Gastroesophageal sphincter (tissue), 3 donors: Measurements from ENCODE around the gene DTX4.

ENCODE experiments used
- EP300 ChIP-seq: sonication (generic); formaldehyde crosslinking; IDR thresholded peaks from one replicate; pipeline ENCODE4 v1.6.1; 2017; ENCODE audit warnings: antibody characterized with exemption, mild to moderate bottlenecking
- POLR2A ChIP-seq, 2 donors: fragments of 450-650 bp; IDR thresholded peaks; one replicate each; pipeline ENCODE4 v1.6.1; 2017; ENCODE audit warnings: antibody characterized with exemption in 2 of 2, mild to moderate bottlenecking in 2 of 2, moderate library complexity in 1 of 2
- POLR2AphosphoS5 ChIP-seq: sonication (generic); formaldehyde crosslinking; IDR thresholded peaks from one replicate; pipeline ENCODE4 v1.6.1; 2017; ENCODE audit warnings: antibody characterized with exemption
- TF ChIP-seq, protein P1 (sequence below), 4 experiments: fragments of 200-600 bp in 2 of 4; fragments of 450-650 bp in 2 of 4; sonication (generic) in 1 of 4; IDR thresholded peaks; one replicate each; pipeline ENCODE4 v1.5.1; 2017 to 2019; ENCODE audit warnings: antibody characterized with exemption in 4 of 4, mild to moderate bottlenecking in 2 of 4, moderate library complexity in 2 of 4

GRCh38 chr11:59145534-59145933 lies 26.4 kb upstream of the DTX4 start:
- TF ChIP-seq EP300 (no peak), POLR2AphosphoS5 (peak; percentile 23), POLR2A (IDR thresholded peaks at IDR 0.05) (no peak)
- TF ChIP-seq, protein P1, sequence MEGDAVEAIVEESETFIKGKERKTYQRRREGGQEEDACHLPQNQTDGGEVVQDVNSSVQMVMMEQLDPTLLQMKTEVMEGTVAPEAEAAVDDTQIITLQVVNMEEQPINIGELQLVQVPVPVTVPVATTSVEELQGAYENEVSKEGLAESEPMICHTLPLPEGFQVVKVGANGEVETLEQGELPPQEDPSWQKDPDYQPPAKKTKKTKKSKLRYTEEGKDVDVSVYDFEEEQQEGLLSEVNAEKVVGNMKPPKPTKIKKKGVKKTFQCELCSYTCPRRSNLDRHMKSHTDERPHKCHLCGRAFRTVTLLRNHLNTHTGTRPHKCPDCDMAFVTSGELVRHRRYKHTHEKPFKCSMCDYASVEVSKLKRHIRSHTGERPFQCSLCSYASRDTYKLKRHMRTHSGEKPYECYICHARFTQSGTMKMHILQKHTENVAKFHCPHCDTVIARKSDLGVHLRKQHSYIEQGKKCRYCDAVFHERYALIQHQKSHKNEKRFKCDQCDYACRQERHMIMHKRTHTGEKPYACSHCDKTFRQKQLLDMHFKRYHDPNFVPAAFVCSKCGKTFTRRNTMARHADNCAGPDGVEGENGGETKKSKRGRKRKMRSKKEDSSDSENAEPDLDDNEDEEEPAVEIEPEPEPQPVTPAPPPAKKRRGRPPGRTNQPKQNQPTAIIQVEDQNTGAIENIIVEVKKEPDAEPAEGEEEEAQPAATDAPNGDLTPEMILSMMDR (IDR thresholded peaks at IDR 0.05) = no peak
